ENCODE data around the gene PDE4D. TPM values are rescaled to one million over a fixed set of nuclear protein-coding genes. Genes with fewer than 3 reads are reported as not detected.

PDE4D gene
- total and polyA plus RNA-seq, 2 donors (not counting 3 experiments of a cell fraction or from before 2014, with no cell fraction given), result 34.5 to 51.2 TPM

DNA sequence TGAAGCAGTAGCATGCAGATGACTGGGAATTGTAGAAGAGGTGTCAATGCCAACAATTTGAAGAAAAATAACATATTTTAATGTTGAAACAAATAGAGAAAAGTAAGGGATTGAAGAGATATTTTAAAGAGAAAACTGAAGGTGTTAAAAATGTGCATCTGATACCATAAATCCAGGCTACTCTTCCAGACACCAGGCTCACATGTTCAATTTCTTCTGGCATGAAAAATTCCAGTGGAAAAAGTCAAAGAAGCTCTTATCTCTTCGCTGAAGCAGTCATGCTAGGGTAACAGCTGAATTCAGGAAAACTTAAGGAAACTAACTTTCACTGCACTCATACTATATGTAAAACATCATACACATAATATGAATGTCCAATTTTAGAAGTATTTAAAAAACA lies 335.0 kb downstream of the PDE4D start:
- TF ChIP-seq FOS (IDR thresholded peaks at IDR 0.05; ENCODE audit: borderline replicate concordance, insufficient read depth, low read length) (no peak), EZH2 (IDR thresholded peaks at IDR 0.05; ENCODE audit: borderline replicate concordance, low read depth, low read length, severe bottlenecking) (no peak), MAX (IDR thresholded peaks at IDR 0.05; ENCODE audit: insufficient read depth, insufficient read length) (no peak), MYC (IDR thresholded peaks at IDR 0.05; ENCODE audit: low read depth, low read length) (no peak), JUN (IDR thresholded peaks at IDR 0.05; ENCODE audit: borderline replicate concordance, insufficient read depth, insufficient read length, low read depth) (no peak), POLR2AphosphoS5 (IDR thresholded peaks at IDR 0.05; ENCODE audit: insufficient read depth, low read depth, low read length) (no peak), GATA2 (IDR thresholded peaks at IDR 0.05; ENCODE audit: insufficient read depth, insufficient read length, low read depth, low read length) (no peak), CTCF (IDR thresholded peaks at IDR 0.05; ENCODE audit: extremely low read depth in 1 of 2, insufficient read depth in 1 of 2, low read depth in 1 of 2, low read length in 2 of 2) (no peak), POLR2A (IDR thresholded peaks at IDR 0.05; ENCODE audit: low read depth, low read length) (no peak)
- CTCF ChIA-PET, result interaction anchor here (1.4 to 2.3 kb wide), 6 partner anchors 10 to 115 kb away, joined by 4 to 9 read pairs (median 6); no protein-coding TSS in a partner anchor
- Histone ChIP-seq H3K27me3 (ENCODE audit: control insufficient read depth in 2 of 2, insufficient read depth in 2 of 2, low read length in 2 of 2) (no peaks in the 10 kb centered on the region), H3K9me1 (replicated peaks; ENCODE audit: control insufficient read depth, extremely low read depth, insufficient read depth, low read length) (no peaks in the 10 kb centered on the region), H3K36me3 (ENCODE audit: control insufficient read depth in 2 of 2, extremely low read depth in 1 of 2, insufficient read depth in 2 of 2, low read length in 2 of 2) (no peaks in the 10 kb centered on the region), H3K79me2 (ENCODE audit: control insufficient read depth, insufficient read depth, low read length) (no peaks in the 10 kb centered on the region), H2AFZ (ENCODE audit: low read depth, low read length) (no peak overlapping the region), H3K27ac (ENCODE audit: insufficient read depth, low read depth, low read length) (no peak overlapping the region), H3K9me3 (replicated peaks; ENCODE audit: control insufficient read depth, insufficient read depth, low read length) (no peaks in the 10 kb centered on the region), H3K4me2 (ENCODE audit: insufficient read depth, low read length) (no peak overlapping the region), H3K4me1 (ENCODE audit: control insufficient read depth, extremely low read depth, insufficient read depth, low read length) (peaks cover 44% of the 10 kb centered on the region), H3K4me3 (replicated peaks in 1 of 3; ENCODE audit: insufficient read depth in 1 of 3, low read depth in 1 of 3, low read length in 3 of 3) (no peak overlapping the region), H4K20me1 (replicated peaks; ENCODE audit: control insufficient read depth, extremely low read depth, insufficient read depth, low read length) (no peaks in the 10 kb centered on the region), H3K9ac (replicated peaks; ENCODE audit: extremely low read depth, insufficient read depth, low read length) (no peak overlapping the region)
- DNase-seq (ENCODE audit: low read depth, low spot score), result no peak
- POLR2A ChIA-PET, result no interaction called here
- BruUV-seq (replicated peaks), result no TSS peak
- dilution Hi-C loops (cut with MboI; ENCODE audit: extremely low pct_ligation_motif_present, low sequenced_read_pairs) (no loop called here), intact Hi-C loops (cut with micrococcal nuclease) (no loop called here)
- no peak for FAIRE-seq

Data from endothelial cell of umbilical vein (primary cell).